ENCODE results near the gene VWC2L. TPM values are rescaled to one million over a fixed set of nuclear protein-coding genes. Genes with fewer than 3 reads are reported as not detected.

VWC2L gene
- total and polyA plus RNA-seq, 2 of the 8 experiments (the other 6 are each of a cell fraction or from before 2014, with no cell fraction given) = not detected

DNA sequence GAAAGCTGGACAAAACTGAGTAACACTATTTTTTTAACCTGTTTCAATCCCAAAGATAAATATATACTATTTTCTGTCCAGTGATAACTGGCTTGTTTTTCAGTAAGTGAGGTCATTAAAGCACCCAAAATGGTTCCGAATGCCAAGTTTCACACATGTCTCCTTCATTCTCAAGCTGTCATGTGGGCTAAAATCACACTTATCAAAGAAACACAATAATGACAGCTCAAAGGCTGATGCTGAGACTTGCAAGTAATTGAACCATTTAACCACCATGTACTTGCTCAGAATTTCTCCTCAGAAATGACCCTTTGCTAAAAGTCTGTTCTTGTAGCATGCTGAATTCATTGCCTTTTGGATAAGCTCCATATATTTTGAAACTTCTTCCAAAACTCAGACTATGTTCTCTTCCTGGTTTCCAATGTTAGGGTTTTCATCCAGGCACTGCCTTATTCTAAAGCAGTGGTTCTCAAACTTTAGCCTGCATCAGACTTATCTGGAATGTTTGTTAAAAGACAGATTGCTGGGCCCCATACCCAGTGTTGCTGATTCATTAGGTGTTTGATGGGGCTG lies 149.8 kb downstream of the VWC2L start:
- H2BK12ac ChIP-seq (ENCODE audit: low read depth, low read length) = no peak overlapping the region
- FAIRE-seq (no peak), DNase-seq (ENCODE audit: low read depth in 1 of 2, low spot score in 2 of 2) (no peak)
- no peak overlapping the region for H4K91ac ChIP-seq (replicated peaks; ENCODE audit: insufficient read length, low read length)
- no peaks in the 10 kb centered on the region for H3K79me2 ChIP-seq (ENCODE audit: control insufficient read depth in 1 of 2, insufficient read depth in 2 of 2, low read length in 2 of 2)
- H4K5ac ChIP-seq (ENCODE audit: insufficient read length, low read depth, low read length) = no peak overlapping the region
- CTCF ChIA-PET (ENCODE audit: partially characterized antibody) = interaction anchor here (1.4 to 1.6 kb wide), 2 partner anchors 28 to 71 kb away, joined by 3 to 4 read pairs; no protein-coding TSS in a partner anchor
- H3K56ac ChIP-seq (replicated peaks; ENCODE audit: insufficient read length, low read depth, low read length) = no peak overlapping the region
- H3K4ac ChIP-seq (replicated peaks; ENCODE audit: insufficient read length, low read depth, low read length) = no peak overlapping the region
- no peak overlapping the region for H2BK5ac ChIP-seq (ENCODE audit: low read depth, low read length)
- H2AK5ac ChIP-seq (ENCODE audit: low read depth, low read length) = no peak overlapping the region
- no peak overlapping the region for H3K4me3 ChIP-seq (ENCODE audit: extremely low read depth in 1 of 4, insufficient read depth in 2 of 4, low read depth in 3 of 4, low read length in 4 of 4)
- no peak overlapping the region for H3K4me2 ChIP-seq (ENCODE audit: insufficient read depth in 1 of 2, low read depth in 2 of 2, low read length in 2 of 2)
- H3K27me3 ChIP-seq (replicated peaks in 1 of 4; ENCODE audit: control insufficient read depth in 3 of 4, extremely low read depth in 1 of 4, insufficient read depth in 3 of 4, low read length in 3 of 4) = no peaks in the 10 kb centered on the region
- no peak overlapping the region for H4K8ac ChIP-seq (ENCODE audit: extremely low read depth, insufficient read depth, low read length)
- POLR2A ChIA-PET (ENCODE audit: partially characterized antibody) = no interaction called here
- H2BK15ac ChIP-seq (ENCODE audit: low read length) = no peak overlapping the region
- H3K9ac ChIP-seq (replicated peaks in 1 of 4; ENCODE audit: extremely low read depth in 1 of 4, low read depth in 3 of 4, low read length in 3 of 4) = no peak overlapping the region
- WGBS, 2 experiments (ENCODE audit: extremely low coverage in 1 of 2, insufficient coverage in 1 of 2, insufficient read length in 1 of 2, insufficient replicate concordance in 2 of 2, low coverage in 1 of 2, low lambda C conversion rate in 2 of 2, missing lambda C conversion rate in 1 of 2) = 100% methylated on average over 1 of the region's 1 CpG; no CpG with 5 or more reads in 1 of the 2 experiments
- H4K20me1 ChIP-seq (replicated peaks in 1 of 2; ENCODE audit: control insufficient read depth in 1 of 2, insufficient read depth in 2 of 2, low read length in 2 of 2) = no peaks in the 10 kb centered on the region
- H3K23me2 ChIP-seq (ENCODE audit: low read depth, low read length) = no peaks in the 10 kb centered on the region
- H2AFZ ChIP-seq (ENCODE audit: low read length) = no peak overlapping the region
- H2BK20ac ChIP-seq (ENCODE audit: low read length) = no peak overlapping the region
- no peaks in the 10 kb centered on the region for H3K36me3 ChIP-seq (ENCODE audit: control insufficient read depth in 2 of 4, insufficient read depth in 4 of 4, low read length in 3 of 4)
- no peak overlapping the region for H3K14ac ChIP-seq (ENCODE audit: insufficient read length)
- H3K4me1 ChIP-seq (replicated peaks in 1 of 4; ENCODE audit: control insufficient read depth in 3 of 4, insufficient read depth in 4 of 4, low read length in 3 of 4) = no peaks in the 10 kb centered on the region
- H3K23ac ChIP-seq (ENCODE audit: insufficient read length) = no peak overlapping the region
- no peak overlapping the region for H3K27ac ChIP-seq (ENCODE audit: low read depth, low read length)
- H3K18ac ChIP-seq (ENCODE audit: extremely low read depth, low read length) = no peak overlapping the region
- no peaks in the 10 kb centered on the region for H3K9me3 ChIP-seq (ENCODE audit: insufficient read depth in 2 of 2, low read depth in 1 of 2, low read length in 1 of 2)
- H2BK120ac ChIP-seq (replicated peaks; ENCODE audit: low read depth, low read length) = no peak overlapping the region
- no peaks in the 10 kb centered on the region for H3K79me1 ChIP-seq (ENCODE audit: low read depth, low read length)
- TF ChIP-seq EZH2 (IDR thresholded peaks at IDR 0.05; ENCODE audit: low read depth, low read length, severe bottlenecking) = no peak
- no peak for TF ChIP-seq KDM5A (IDR thresholded peaks at IDR 0.05; ENCODE audit: low read length)
- no peak for TF ChIP-seq SUZ12 (IDR thresholded peaks at IDR 0.05; ENCODE audit: low read length)
- no peak for TF ChIP-seq SIRT6 (IDR thresholded peaks at IDR 0.05; ENCODE audit: low read length)
- TF ChIP-seq SP1 (IDR thresholded peaks at IDR 0.05; ENCODE audit: low read depth, low read length) = no peak
- no peak for TF ChIP-seq NRF1 (IDR thresholded peaks at IDR 0.05; ENCODE audit: low read depth, low read length)
- no peak for TF ChIP-seq ASH2L (IDR thresholded peaks at IDR 0.05; ENCODE audit: low read length)
- TF ChIP-seq POLR2AphosphoS5 (IDR thresholded peaks at IDR 0.05; ENCODE audit: low read depth, low read length) = no peak
- no peak for TF ChIP-seq CREB1 (IDR thresholded peaks at IDR 0.05)
- no peak for TF ChIP-seq TBP (IDR thresholded peaks at IDR 0.05; ENCODE audit: low read depth, low read length)
- TF ChIP-seq SIX5 (IDR thresholded peaks at IDR 0.05; ENCODE audit: low read depth, low read length) = no peak

Measured in H1 (cell line).